ELR (cell line): ENCODE data around the gene COL6A2.

Experiments used
- DNase-seq: peaks from one replicate; pipeline ENCODE4 v3.0.0-alpha.2; 2015; ENCODE audit warnings: low read depth

COL6A2 gene

GRCh38 chr21:46114963-46115362 lies 17.1 kb downstream of the COL6A2 start:
- no peak for DNase-seq

GRCh38 chr21:46115441-46116188 lies 17.7 kb downstream of the COL6A2 start:
- no peak for DNase-seq

GRCh38 chr21:46116189-46116775 lies 18.4 kb downstream of the COL6A2 start:
- DNase-seq: no peak

- DNase-seq: peak; percentile 50
Measured at GRCh38 chr21:46116776-46117585, 19.1 kb downstream of the COL6A2 start.

GRCh38 chr21:46117586-46118315 lies 19.8 kb downstream of the COL6A2 start:
- DNase-seq: no peak

GRCh38 chr21:46118316-46119143 lies 20.6 kb downstream of the COL6A2 start:
- DNase-seq: no peak

- DNase-seq: no peak
Measured at GRCh38 chr21:46119144-46119636, 21.3 kb downstream of the COL6A2 start.

- no peak for DNase-seq
Measured at GRCh38 chr21:46119637-46120271, 21.8 kb downstream of the COL6A2 start.

GRCh38 chr21:46120301-46121285 lies 22.7 kb downstream of the COL6A2 start:
- no peak for DNase-seq

- no peak for DNase-seq
Measured at GRCh38 chr21:46121286-46122221, 23.6 kb downstream of the COL6A2 start.

- peak; percentile 93 for DNase-seq
Measured at GRCh38 chr21:46122237-46122671, 24.3 kb downstream of the COL6A2 start.

- DNase-seq: no peak
Measured at GRCh38 chr21:46122758-46123683, 25.1 kb downstream of the COL6A2 start.

GRCh38 chr21:46124083-46124925 lies 26.4 kb downstream of the COL6A2 start:
- DNase-seq: no peak

- DNase-seq: no peak
Measured at GRCh38 chr21:46124926-46125845, 27.3 kb downstream of the COL6A2 start.

- no peak for DNase-seq
Measured at GRCh38 chr21:46125846-46126301, 28.0 kb downstream of the COL6A2 start.
